ENCODE results near the gene PAX5.

- TF ChIP-seq CTCF (IDR thresholded peaks at IDR 0.05; ENCODE audit: low read length) (no peak), EZH2phosphoT487 (IDR thresholded peaks at IDR 0.05; ENCODE audit: low read length) (no peak)
Observed at GRCh38 chr9:36934478-36935065, 99.5 kb downstream of the PAX5 start.
